ENCODE data around the gene QSER1. TPM values are rescaled to one million over a fixed set of nuclear protein-coding genes. Genes with fewer than 3 reads are reported as not detected.

Gene QSER1
- polyA plus RNA-seq, 2 donors, result 4.4 TPM

- H3K27ac ChIP-seq (ENCODE audit: low read depth in 2 of 2, low read length in 1 of 2), result no peak overlapping the region
- peaks cover 0 to 3% of the 10 kb centered on the region in 2 donors for H3K4me1 ChIP-seq (ENCODE audit: control insufficient read depth in 2 of 2, insufficient read depth in 2 of 2, low read length in 1 of 2)
- no peak overlapping the region for H3K4me3 ChIP-seq (ENCODE audit: low read depth in 1 of 2, low read length in 2 of 2)
- no peaks in the 10 kb centered on the region for H3K9me3 ChIP-seq (ENCODE audit: control insufficient read depth in 2 of 2, insufficient read depth in 1 of 2, low read depth in 1 of 2, low read length in 1 of 2)
- H3K36me3 ChIP-seq (ENCODE audit: control insufficient read depth in 2 of 2, insufficient read depth in 2 of 2, low read length in 1 of 2), result no peaks in the 10 kb centered on the region
- WGBS, 2 donors, result 79 to 92% methylated on average over 1 of the region's 1 CpG
- H3K27me3 ChIP-seq (ENCODE audit: control insufficient read depth in 1 of 2, insufficient read depth in 2 of 2, low read length in 2 of 2), result no peaks in the 10 kb centered on the region
Measured at GRCh38 chr11:32897103-32897502, 4.5 kb downstream of the QSER1 start.

- Histone ChIP-seq H3K4me1 (ENCODE audit: control insufficient read depth in 2 of 2, insufficient read depth in 2 of 2, low read length in 1 of 2) (peaks cover 0 to 4% of the 10 kb centered on the region in 2 donors), H3K36me3 (ENCODE audit: control insufficient read depth in 2 of 2, insufficient read depth in 2 of 2, low read length in 1 of 2) (no peaks in the 10 kb centered on the region), H3K4me3 (ENCODE audit: low read depth in 1 of 2, low read length in 2 of 2) (no peak overlapping the region), H3K27ac (ENCODE audit: low read depth in 2 of 2, low read length in 1 of 2) (no peak overlapping the region), H3K9me3 (ENCODE audit: control insufficient read depth in 2 of 2, insufficient read depth in 1 of 2, low read depth in 1 of 2, low read length in 1 of 2) (no peaks in the 10 kb centered on the region), H3K27me3 (ENCODE audit: control insufficient read depth in 1 of 2, insufficient read depth in 2 of 2, low read length in 2 of 2) (no peaks in the 10 kb centered on the region)
Measured at GRCh38 chr11:32899438-32899837, 6.8 kb downstream of the QSER1 start.

GRCh38 chr11:32902089-32902665 lies 9.6 kb downstream of the QSER1 start:
- Histone ChIP-seq H3K36me3 (ENCODE audit: control insufficient read depth in 2 of 2, insufficient read depth in 2 of 2, low read length in 1 of 2) (no peaks in the 10 kb centered on the region), H3K27ac (ENCODE audit: low read depth in 2 of 2, low read length in 1 of 2) (peak overlapping the region; percentile 17 to 40), H3K4me1 (ENCODE audit: control insufficient read depth in 2 of 2, insufficient read depth in 2 of 2, low read length in 1 of 2) (peaks cover 0 to 4% of the 10 kb centered on the region in 2 donors), H3K4me3 (ENCODE audit: low read depth in 1 of 2, low read length in 2 of 2) (no peak overlapping the region), H3K9me3 (ENCODE audit: control insufficient read depth in 2 of 2, insufficient read depth in 1 of 2, low read depth in 1 of 2, low read length in 1 of 2) (no peaks in the 10 kb centered on the region), H3K27me3 (ENCODE audit: control insufficient read depth in 1 of 2, insufficient read depth in 2 of 2, low read length in 2 of 2) (no peaks in the 10 kb centered on the region)
- 47 to 63% methylated on average over 4 of the region's 4 CpGs for WGBS, 2 donors

DNA sequence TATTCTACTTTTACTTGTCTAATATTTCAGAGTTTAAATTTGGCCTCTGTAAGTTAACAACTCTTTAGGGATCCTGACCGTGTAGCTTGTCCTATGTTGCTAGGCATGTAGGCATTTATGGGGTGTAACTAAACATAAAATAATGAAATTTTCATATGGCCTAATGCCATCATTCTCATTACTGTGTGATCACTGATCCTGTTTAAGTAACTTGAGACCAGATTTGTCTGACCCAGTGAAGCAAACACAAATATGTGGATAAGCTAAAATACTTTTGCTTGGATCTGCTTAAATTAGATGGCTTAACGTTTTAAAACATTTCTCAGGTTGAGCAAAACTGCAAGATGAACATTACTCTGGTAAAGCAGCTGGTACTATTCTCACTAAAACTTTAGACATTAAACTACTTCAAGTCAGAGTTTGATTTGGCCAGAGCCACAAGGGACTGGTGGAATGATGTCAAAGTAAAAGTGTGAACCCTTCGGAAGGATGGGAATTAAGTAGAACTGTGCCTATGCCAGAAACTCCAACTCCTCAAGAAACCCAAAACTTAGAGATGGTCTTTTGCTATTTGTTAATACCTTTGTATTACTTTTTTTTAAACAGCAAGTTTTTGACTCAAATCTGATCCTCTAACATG lies 12.5 kb downstream of the QSER1 start:
- WGBS, 2 donors, result 28 to 35% methylated on average over 3 of the region's 3 CpGs
- Histone ChIP-seq H3K36me3 (ENCODE audit: control insufficient read depth in 2 of 2, insufficient read depth in 2 of 2, low read length in 1 of 2) (no peaks in the 10 kb centered on the region), H3K4me1 (ENCODE audit: control insufficient read depth in 2 of 2, insufficient read depth in 2 of 2, low read length in 1 of 2) (peaks cover 0 to 4% of the 10 kb centered on the region in 2 donors)

DNA sequence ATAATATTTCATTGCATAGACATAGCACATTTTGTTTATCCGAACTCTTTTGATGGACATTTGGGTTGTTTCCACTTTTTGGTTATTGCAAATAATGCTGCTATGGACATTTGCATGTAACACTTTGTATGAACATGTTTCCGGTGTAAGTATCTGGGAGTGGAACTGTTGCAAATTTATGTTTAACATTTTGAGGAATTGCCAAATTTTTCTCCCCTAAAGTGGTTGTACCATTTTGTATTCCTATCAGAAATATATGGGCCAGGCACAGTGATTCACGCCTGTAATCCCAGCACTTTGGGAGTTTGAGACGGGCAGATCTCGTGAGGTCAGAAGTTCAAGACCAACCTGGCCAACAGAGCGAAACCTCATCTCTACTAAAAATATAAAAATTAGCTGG lies 16.0 kb downstream of the QSER1 start:
- Histone ChIP-seq H3K27me3 (ENCODE audit: control insufficient read depth in 1 of 2, insufficient read depth in 2 of 2, low read length in 2 of 2) (no peaks in the 10 kb centered on the region), H3K4me1 (ENCODE audit: control insufficient read depth in 2 of 2, insufficient read depth in 2 of 2, low read length in 1 of 2) (no peaks in the 10 kb centered on the region), H3K4me3 (ENCODE audit: low read depth in 1 of 2, low read length in 2 of 2) (no peak overlapping the region), H3K9me3 (ENCODE audit: control insufficient read depth in 2 of 2, insufficient read depth in 1 of 2, low read depth in 1 of 2, low read length in 1 of 2) (no peaks in the 10 kb centered on the region), H3K27ac (ENCODE audit: low read depth in 2 of 2, low read length in 1 of 2) (no peak overlapping the region), H3K36me3 (ENCODE audit: control insufficient read depth in 2 of 2, insufficient read depth in 2 of 2, low read length in 1 of 2) (no peaks in the 10 kb centered on the region)
- 96 to 97% methylated on average over 6 of the region's 6 CpGs for WGBS, 2 donors

More for the DNA sequence above, 12.5 kb downstream of the QSER1 start:
- H3K4me3 ChIP-seq (ENCODE audit: low read depth in 1 of 2, low read length in 2 of 2), result no peak overlapping the region
- no peaks in the 10 kb centered on the region for H3K27me3 ChIP-seq (ENCODE audit: control insufficient read depth in 1 of 2, insufficient read depth in 2 of 2, low read length in 2 of 2)
- no peak overlapping the region for H3K27ac ChIP-seq (ENCODE audit: low read depth in 2 of 2, low read length in 1 of 2)
- H3K9me3 ChIP-seq (ENCODE audit: control insufficient read depth in 2 of 2, insufficient read depth in 1 of 2, low read depth in 1 of 2, low read length in 1 of 2), result no peaks in the 10 kb centered on the region

DNA sequence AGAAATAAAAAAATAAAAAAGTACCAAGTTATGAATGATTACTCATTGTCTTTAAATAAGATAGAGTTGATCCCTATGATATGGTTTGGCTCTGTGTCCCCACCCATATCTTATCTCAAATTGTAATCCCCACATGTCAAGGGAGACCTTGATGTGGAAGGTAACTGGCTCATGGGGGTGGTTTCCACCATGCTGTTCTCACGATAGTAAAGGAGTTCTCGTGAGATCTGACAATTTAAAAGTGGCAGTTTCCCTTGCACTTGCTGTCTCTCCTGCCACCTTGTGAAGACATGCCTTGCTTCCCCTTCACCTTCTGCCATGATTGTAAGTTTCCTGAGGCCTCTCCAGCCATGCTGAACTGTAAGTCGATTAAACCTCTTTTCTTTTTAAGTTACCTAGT lies 18.8 kb downstream of the QSER1 start:
- WGBS, 2 donors, result 94 to 96% methylated on average over 3 of the region's 3 CpGs
- no peaks in the 10 kb centered on the region for H3K4me1 ChIP-seq (ENCODE audit: control insufficient read depth in 2 of 2, insufficient read depth in 2 of 2, low read length in 1 of 2)
- no peak overlapping the region for H3K27ac ChIP-seq (ENCODE audit: low read depth in 2 of 2, low read length in 1 of 2)
- H3K9me3 ChIP-seq (ENCODE audit: control insufficient read depth in 2 of 2, insufficient read depth in 1 of 2, low read depth in 1 of 2, low read length in 1 of 2), result no peaks in the 10 kb centered on the region
- H3K36me3 ChIP-seq (ENCODE audit: control insufficient read depth in 2 of 2, insufficient read depth in 2 of 2, low read length in 1 of 2), result no peaks in the 10 kb centered on the region
- H3K4me3 ChIP-seq (ENCODE audit: low read depth in 1 of 2, low read length in 2 of 2), result no peak overlapping the region
- no peaks in the 10 kb centered on the region for H3K27me3 ChIP-seq (ENCODE audit: control insufficient read depth in 1 of 2, insufficient read depth in 2 of 2, low read length in 2 of 2)

- H3K27ac ChIP-seq (ENCODE audit: low read depth in 2 of 2, low read length in 1 of 2), result no peak overlapping the region
- 80 to 87% methylated on average over 7 of the region's 7 CpGs for WGBS, 2 donors
- H3K9me3 ChIP-seq (ENCODE audit: control insufficient read depth in 2 of 2, insufficient read depth in 1 of 2, low read depth in 1 of 2, low read length in 1 of 2), result no peaks in the 10 kb centered on the region
- H3K36me3 ChIP-seq (ENCODE audit: control insufficient read depth in 2 of 2, insufficient read depth in 2 of 2, low read length in 1 of 2), result no peaks in the 10 kb centered on the region
- H3K4me1 ChIP-seq (ENCODE audit: control insufficient read depth in 2 of 2, insufficient read depth in 2 of 2, low read length in 1 of 2), result no peaks in the 10 kb centered on the region
- H3K27me3 ChIP-seq (ENCODE audit: control insufficient read depth in 1 of 2, insufficient read depth in 2 of 2, low read length in 2 of 2), result no peaks in the 10 kb centered on the region
- H3K4me3 ChIP-seq (ENCODE audit: low read depth in 1 of 2, low read length in 2 of 2), result no peak overlapping the region
Measured at GRCh38 chr11:32913445-32913844, 20.8 kb downstream of the QSER1 start.

- Histone ChIP-seq H3K36me3 (ENCODE audit: control insufficient read depth in 2 of 2, insufficient read depth in 2 of 2, low read length in 1 of 2) (no peaks in the 10 kb centered on the region), H3K4me1 (ENCODE audit: control insufficient read depth in 2 of 2, insufficient read depth in 2 of 2, low read length in 1 of 2) (no peaks in the 10 kb centered on the region), H3K9me3 (ENCODE audit: control insufficient read depth in 2 of 2, insufficient read depth in 1 of 2, low read depth in 1 of 2, low read length in 1 of 2) (no peaks in the 10 kb centered on the region), H3K27me3 (ENCODE audit: control insufficient read depth in 1 of 2, insufficient read depth in 2 of 2, low read length in 2 of 2) (no peaks in the 10 kb centered on the region), H3K4me3 (ENCODE audit: low read depth in 1 of 2, low read length in 2 of 2) (no peak overlapping the region), H3K27ac (ENCODE audit: low read depth in 2 of 2, low read length in 1 of 2) (no peak overlapping the region)
- 87 to 95% methylated on average over 1 of the region's 1 CpG for WGBS, 2 donors
Measured at GRCh38 chr11:32916361-32916760, 23.8 kb downstream of the QSER1 start.

DNA sequence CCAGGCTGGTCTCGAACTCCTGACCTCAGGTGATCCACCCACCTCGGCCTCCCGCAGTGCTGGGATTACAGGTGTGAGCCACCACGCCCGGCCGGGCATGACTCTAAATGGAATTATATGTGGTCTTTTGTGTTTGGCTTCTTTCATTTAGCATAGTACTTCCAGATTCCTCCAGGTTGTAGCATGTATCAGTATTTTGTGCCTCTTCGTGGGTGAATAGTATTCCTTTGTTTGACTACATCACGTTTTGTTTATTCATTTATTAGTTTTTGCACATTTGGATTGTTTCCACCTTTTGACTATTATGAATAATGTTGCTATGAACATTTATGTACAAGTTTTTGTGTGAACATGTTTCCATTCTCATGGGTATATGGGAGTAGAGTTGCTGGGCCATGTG lies 24.4 kb downstream of the QSER1 start:
- H3K27me3 ChIP-seq (ENCODE audit: control insufficient read depth in 1 of 2, insufficient read depth in 2 of 2, low read length in 2 of 2), result no peaks in the 10 kb centered on the region
- H3K4me1 ChIP-seq (ENCODE audit: control insufficient read depth in 2 of 2, insufficient read depth in 2 of 2, low read length in 1 of 2), result no peaks in the 10 kb centered on the region
- H3K9me3 ChIP-seq (ENCODE audit: control insufficient read depth in 2 of 2, insufficient read depth in 1 of 2, low read depth in 1 of 2, low read length in 1 of 2), result no peaks in the 10 kb centered on the region
- no peak overlapping the region for H3K27ac ChIP-seq (ENCODE audit: low read depth in 2 of 2, low read length in 1 of 2)
- WGBS, 2 donors, result 86 to 88% methylated on average over 8 of the region's 8 CpGs
- no peaks in the 10 kb centered on the region for H3K36me3 ChIP-seq (ENCODE audit: control insufficient read depth in 2 of 2, insufficient read depth in 2 of 2, low read length in 1 of 2)
- no peak overlapping the region for H3K4me3 ChIP-seq (ENCODE audit: low read depth in 1 of 2, low read length in 2 of 2)

DNA sequence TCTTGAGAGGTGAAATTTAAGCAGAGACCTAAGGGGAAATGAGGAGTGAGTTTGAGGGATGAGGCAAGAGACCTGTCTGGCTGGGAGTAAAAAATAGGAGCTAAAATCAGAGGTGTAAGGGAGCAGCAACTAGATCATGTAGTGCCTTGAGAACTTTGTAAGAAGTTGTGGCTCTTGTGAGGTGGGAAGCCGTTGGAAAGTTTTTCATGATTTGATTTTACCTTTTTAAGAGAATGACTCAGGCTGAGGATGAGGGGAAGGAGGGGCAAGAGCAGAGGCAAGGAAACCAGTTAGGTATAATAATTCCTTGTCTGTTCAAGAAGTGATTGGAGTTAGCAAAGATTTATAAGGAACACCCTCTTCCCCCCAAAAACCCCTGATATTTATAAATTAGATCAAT lies 25.8 kb downstream of the QSER1 start:
- Histone ChIP-seq H3K4me1 (ENCODE audit: control insufficient read depth in 2 of 2, insufficient read depth in 2 of 2, low read length in 1 of 2) (no peaks in the 10 kb centered on the region), H3K27ac (ENCODE audit: low read depth in 2 of 2, low read length in 1 of 2) (no peak overlapping the region), H3K27me3 (ENCODE audit: control insufficient read depth in 1 of 2, insufficient read depth in 2 of 2, low read length in 2 of 2) (no peaks in the 10 kb centered on the region), H3K9me3 (ENCODE audit: control insufficient read depth in 2 of 2, insufficient read depth in 1 of 2, low read depth in 1 of 2, low read length in 1 of 2) (no peaks in the 10 kb centered on the region), H3K4me3 (ENCODE audit: low read depth in 1 of 2, low read length in 2 of 2) (no peak overlapping the region), H3K36me3 (ENCODE audit: control insufficient read depth in 2 of 2, insufficient read depth in 2 of 2, low read length in 1 of 2) (no peaks in the 10 kb centered on the region)
- 39 to 50% methylated on average over 1 of the region's 1 CpG for WGBS, 2 donors
